Dermis blood vessel endothelial cell (primary cell): ENCODE data around the gene RPUSD3. TPM values are rescaled to one million over a fixed set of nuclear protein-coding genes. Genes with fewer than 3 reads are reported as not detected.
A peak's percentile ranks its signal among the peaks of the same experiment; 100 is the strongest.
"Not testable (repeated sequence)": the region's sequence is repeated elsewhere in the genome, so short reads cannot be mapped to it uniquely, and the experiment has no call there.

ENCODE experiments used
- DNase-seq: peaks from one replicate; pipeline ENCODE4 v3.0.0; 2010
- total RNA-seq: library from RNA; depleted of rRNA; stranded (reverse); fragments of >200 nt; gene quantifications from 2 replicates; pipeline ENCODE4 v1.2.3, GENCODE V29; 2014

The RPUSD3 gene
- total RNA-seq, 1 donor from 2014 or later, result 28.9 TPM

DNA sequence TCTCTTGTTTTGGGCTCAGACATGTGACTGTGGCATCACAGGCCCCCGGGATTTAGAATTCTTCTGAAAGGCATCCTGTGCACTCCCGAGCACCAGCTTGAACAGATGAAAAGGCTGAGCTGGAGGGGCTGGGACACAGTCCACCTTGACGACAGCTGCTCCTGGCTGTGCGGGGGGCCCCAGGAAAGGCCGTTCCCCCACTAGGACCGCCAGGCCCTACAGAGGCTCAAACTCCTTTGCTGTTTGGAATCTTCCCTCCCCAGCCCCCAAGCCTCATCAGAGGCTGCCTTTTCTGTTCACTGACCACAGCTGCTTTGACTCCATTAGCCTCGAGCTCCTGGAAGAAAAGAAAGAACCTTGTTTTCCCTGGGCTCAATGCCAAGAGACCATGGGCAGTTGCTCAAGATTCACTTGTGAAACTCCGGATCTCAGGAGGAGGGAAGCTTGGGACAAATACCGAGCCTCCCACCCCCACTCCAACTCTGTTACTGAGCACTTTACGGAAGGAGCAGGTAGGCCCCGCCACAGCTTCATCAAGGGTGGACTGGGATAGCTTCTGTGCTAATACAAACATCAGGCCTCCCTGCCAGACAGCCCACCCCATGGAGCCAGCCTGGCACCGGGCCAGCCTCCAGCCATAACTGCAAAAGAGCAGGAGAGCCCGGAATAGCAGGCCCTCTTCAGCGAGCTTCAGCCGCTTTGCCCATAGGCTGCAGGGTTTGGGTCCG, 20.6 kb upstream of the RPUSD3 start:
- DNase-seq, result no peak

DNA sequence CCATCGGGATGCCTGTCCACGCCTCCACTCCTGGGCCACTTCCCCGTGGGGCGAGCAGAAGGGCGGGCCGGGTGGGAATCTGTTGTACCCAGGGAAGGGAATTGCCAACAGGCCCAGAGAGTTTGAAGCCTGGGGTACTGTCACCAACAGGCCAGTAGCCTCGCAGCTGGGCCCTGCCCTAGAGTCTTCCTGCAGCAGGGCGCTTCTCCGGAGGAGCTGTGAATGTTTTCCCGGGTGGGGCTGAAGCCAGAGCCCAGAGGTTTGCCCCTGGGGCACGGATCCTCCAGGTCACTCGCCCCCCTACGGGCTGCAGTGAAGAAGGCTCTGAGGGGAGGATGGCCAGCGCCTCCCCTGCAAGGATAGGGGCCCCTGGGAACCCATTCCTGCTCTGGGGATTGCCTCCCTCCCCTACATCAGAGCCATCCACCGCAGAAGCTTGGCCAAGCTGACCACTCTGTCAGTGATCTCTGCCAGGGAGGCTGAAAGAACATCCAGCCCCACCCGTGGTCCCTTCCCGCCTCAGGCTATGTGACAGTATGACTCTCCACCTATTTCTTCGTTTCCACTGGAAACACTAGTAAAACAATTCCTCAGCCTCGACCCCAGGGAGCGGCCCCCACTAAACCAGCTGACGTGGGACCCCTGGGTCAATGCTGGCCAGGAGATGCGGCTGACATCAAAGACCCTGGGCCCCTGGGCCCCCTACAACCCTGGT, 19.4 kb upstream of the RPUSD3 start:
- DNase-seq, result no peak

DNA sequence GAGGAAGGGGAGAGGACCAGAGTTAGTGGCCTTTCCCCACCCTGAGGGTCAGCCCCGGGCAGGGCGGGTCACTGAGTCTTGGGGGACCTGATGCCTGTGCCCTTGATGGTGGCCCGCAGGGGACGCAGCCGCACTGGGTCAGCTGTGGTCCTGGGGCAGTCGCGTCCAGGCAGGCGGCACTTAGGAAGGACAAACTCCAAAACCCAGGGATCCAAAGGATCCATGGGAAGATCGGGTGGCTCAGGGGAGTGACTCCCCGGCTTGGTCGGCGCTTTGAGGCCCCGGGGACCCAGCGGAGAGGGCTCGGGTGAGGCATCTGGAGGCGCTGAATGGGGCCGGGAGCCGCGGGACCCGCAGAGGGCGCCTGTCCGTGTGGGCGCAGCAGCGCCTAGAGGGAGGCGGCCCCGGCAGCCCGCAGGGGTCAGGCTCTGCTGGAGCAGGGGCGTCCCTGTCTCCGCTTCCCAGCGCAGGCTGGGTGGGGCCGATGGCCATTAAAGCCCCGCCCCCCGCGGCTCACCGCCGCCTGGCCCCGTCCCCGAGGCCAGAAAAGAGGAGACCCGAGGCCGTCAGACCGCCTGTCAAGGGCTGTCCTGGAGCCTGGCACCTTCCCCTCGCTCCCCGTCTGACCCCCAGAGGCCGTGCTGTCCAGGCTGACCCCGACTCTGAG, 18.7 kb upstream of the RPUSD3 start:
- peak; percentile 54 for DNase-seq

GRCh38 chr3:9861626-9862130, 17.9 kb upstream of the RPUSD3 start:
- DNase-seq, result no peak

DNA sequence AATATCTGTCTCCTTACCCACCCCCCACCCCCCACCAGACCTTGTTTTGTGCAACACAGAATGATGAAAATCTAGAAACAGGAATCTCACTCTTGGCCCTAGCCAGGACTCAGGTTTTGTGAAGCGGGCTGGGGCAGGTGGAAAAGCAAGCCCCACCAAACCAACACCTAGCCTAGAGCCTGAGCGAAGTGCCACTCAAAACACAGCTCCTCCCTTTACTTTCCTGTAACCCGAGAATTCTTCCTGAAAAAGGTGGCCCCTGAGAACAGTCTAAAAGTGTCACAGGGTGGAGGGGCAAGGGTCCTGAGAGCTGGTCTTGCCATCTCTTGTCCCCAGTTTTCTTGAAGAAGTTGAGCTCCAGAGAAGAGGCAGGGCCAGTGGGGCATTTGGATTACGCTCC, 17.4 kb upstream of the RPUSD3 start:
- DNase-seq, result no peak

- no peak for DNase-seq
Measured at GRCh38 chr3:9859530-9860025, 15.8 kb upstream of the RPUSD3 start.

DNA sequence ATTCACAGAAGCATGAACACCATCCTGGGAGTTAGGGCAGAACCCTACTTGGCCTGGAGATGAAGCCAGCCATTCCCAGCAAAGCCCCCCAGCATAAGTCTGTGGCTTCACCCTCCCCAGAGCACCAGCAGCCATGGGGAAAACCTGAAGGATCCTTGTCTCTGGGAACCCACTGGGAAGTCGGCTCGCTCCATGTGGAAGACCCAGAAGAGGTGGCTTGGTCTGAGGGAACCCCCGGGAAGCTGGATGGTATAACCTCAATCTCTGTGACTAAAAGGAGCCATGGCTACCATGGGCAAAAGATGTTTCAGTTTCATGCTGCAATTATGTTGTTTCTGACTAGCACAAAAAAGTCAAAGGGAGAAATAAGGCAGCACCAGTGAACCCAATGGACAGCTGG, 11.8 kb upstream of the RPUSD3 start:
- no peak for DNase-seq

- DNase-seq, result not testable (repeated sequence)
Measured at GRCh38 chr3:9854291-9854940, 10.6 kb upstream of the RPUSD3 start.

GRCh38 chr3:9852528-9852927, 8.7 kb upstream of the RPUSD3 start:
- DNase-seq, result no peak

DNA sequence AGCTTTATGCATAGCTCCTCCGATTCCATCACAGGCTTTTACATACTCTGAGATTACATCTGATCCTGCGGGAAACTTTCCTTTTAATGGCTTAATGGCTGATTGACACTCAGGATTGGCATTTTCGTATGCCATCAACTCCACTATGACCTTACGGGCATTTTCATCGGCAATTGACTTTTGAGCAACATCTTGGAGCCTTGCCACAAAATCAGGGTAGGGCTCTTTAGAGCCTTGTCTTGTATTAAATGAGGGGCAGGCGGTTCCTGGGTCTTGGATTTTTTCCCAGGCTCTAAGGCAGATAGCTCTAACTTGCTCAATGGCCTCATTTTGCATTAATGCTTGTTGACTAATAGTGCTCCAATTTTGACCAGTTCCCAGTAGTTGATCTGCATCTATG, 8.1 kb upstream of the RPUSD3 start:
- not testable (repeated sequence) for DNase-seq

GRCh38 chr3:9851383-9851782, 7.6 kb upstream of the RPUSD3 start:
- DNase-seq, result not testable (repeated sequence)

- peak; percentile 56 for DNase-seq
Measured at GRCh38 chr3:9848860-9849259, 5.1 kb upstream of the RPUSD3 start.

GRCh38 chr3:9847870-9848269, 4.1 kb upstream of the RPUSD3 start:
- not testable (repeated sequence) for DNase-seq

DNA sequence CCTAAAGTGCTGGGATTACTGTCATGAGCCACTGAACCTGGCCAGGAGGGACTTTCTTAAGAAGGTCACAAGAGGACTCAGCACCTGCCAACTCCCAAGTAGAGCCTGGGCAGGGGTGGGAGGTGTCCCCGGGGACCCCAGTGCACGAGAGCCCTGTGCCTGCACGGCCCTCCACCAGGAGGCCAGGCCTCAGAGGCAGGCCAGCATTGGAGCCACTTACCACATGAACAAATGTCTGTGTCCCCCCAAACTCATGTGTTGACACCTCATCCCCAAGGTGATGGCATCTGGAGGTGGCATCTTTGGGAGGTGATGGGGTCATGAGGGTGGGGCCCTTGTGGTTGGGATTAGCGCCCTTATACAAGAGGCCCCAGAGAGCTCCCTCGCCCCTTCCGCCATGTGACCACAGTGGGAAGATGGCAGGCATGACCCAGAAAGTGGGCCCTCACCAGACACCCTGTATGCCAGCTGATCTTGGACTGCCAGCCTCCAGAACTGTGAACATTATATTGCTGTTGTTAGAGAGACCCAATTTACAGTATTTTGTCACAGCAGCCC, 3.2 kb upstream of the RPUSD3 start:
- DNase-seq, result no peak

DNA sequence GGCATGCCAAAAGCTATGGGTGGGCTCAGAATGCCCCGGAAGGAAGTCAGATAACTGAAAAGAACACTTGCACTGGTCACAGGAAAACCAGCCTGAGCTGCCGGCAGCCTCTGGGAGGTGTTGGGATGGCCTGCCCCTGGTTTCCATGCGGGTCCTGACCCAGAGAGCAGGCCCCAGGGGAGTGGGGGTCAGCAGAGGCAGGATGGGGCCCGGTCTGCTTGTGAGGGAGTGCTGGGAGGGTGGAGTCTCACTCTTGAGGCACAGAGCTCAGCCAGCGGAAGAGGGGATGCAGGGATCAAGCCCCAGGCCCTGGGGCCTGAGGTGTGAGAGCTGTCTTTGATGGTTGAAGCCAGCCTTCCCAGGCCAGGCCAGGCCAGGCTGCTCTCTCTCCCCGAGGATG, 2.4 kb upstream of the RPUSD3 start:
- DNase-seq, result no peak

GRCh38 chr3:9841015-9841414, 2.8 kb downstream of the RPUSD3 start:
- DNase-seq, result no peak

- DNase-seq, result no peak
Measured at GRCh38 chr3:9838856-9839255, 5.0 kb downstream of the RPUSD3 start.

GRCh38 chr3:9837701-9838582, 5.9 kb downstream of the RPUSD3 start:
- peak; percentile 84 for DNase-seq

- no peak for DNase-seq
Measured at GRCh38 chr3:9834520-9835380, 9.1 kb downstream of the RPUSD3 start.

- no peak for DNase-seq
Measured at GRCh38 chr3:9833078-9833477, 10.7 kb downstream of the RPUSD3 start.
